Testis (tissue), 2 donors: ENCODE data around the gene EFCAB7.

ENCODE experiments used
- CTCF ChIP-seq, 3 experiments: fragments of 450-650 bp in 2 of 3; fragments of 200-600 bp in 1 of 3; sonication (generic) in 1 of 3; IDR thresholded peaks; one replicate each; pipeline ENCODE4 v1.5.1; 2016 to 2019; ENCODE audit warnings: antibody characterized with exemption in 3 of 3, mild to moderate bottlenecking in 2 of 3, moderate library complexity in 1 of 3
- POLR2A ChIP-seq: fragments of 450-650 bp; IDR thresholded peaks from one replicate; pipeline ENCODE4 v1.6.1; 2017; ENCODE audit warnings: antibody characterized with exemption, mild to moderate bottlenecking, moderate library complexity

DNA sequence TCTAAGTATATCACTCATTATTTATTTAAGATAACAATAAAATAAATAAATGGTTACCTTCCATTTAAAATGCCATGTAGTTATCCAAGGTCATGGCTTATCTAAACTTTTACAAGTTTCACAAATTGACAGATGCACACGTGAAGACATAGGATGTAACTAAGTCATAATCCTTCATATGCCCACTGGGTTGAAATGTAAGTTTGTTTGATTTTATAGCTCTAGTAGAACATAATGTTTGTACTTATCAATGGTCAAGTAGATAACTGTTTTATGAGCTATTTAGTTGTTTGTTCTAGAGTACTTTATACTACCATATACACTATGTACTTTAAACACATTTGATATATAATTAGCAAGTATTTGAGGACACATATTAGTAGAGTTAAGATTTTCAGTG lies 43.3 kb upstream of the EFCAB7 start:
- TF ChIP-seq POLR2A: no peak
- TF ChIP-seq CTCF (IDR thresholded peaks at IDR 0.05): no peak
